Activated T-cell treated with anti-CD3 and anti-CD28 coated beads, Interleukin-2, amount 50 U/mL, for 72 hours (primary cell): ENCODE measurements around the gene IKZF1. TPM values are rescaled to one million over a fixed set of nuclear protein-coding genes. Genes with fewer than 3 reads are reported as not detected.

Experiments
- ATAC-seq, 2 donors: fragments of 150-1000 bp; cut with Tn5 transposase; replicated peaks in 1 of 2; 2 replicates each; pipeline ENCODE4 v1.10.0; 2021; ENCODE audit warnings: moderate library complexity in 2 of 2, mild to moderate bottlenecking in 1 of 2
- DNase-seq, 2 donors: peaks; one replicate each; pipeline ENCODE4 v3.0.0; 2021 to 2022; ENCODE audit warnings: mixed read lengths in 1 of 2
- H3K27ac Mint-ChIP-seq: one replicate; pipeline ENCODE4 v1.8.0; 2022; ENCODE audit warnings: mild to moderate bottlenecking, moderate library complexity, mixed read lengths
- H3K27me3 Mint-ChIP-seq: one replicate; pipeline ENCODE4 v1.8.0; 2022; ENCODE audit warnings: low read depth, mixed read lengths
- H3K36me3 Mint-ChIP-seq, 2 donors: one replicate each; pipeline ENCODE4 v1.8.0; 2022; ENCODE audit warnings: mixed read lengths in 2 of 2, mild to moderate bottlenecking in 1 of 2; ENCODE audit not compliant: insufficient read depth in 2 of 2
- H3K4me1 Mint-ChIP-seq: one replicate; pipeline ENCODE4 v1.8.0; 2022; ENCODE audit warnings: low read depth, mixed read lengths
- H3K4me3 Mint-ChIP-seq, 2 donors: one replicate each; pipeline ENCODE4 v1.8.0; 2022; ENCODE audit warnings: mild to moderate bottlenecking in 2 of 2, mixed read lengths in 2 of 2, moderate library complexity in 2 of 2
- H3K9me3 Mint-ChIP-seq, 2 donors: one replicate each; pipeline ENCODE4 v1.8.0; 2022; ENCODE audit warnings: mixed read lengths in 2 of 2
- total RNA-seq, 2 donors: library from RNA; stranded (reverse); gene quantifications; one replicate each; pipeline ENCODE4 v1.2.3, GENCODE V29; 2022

Gene IKZF1
- total RNA-seq, 2 donors from 2014 or later = 427 to 504 TPM

- H3K27me3 Mint-ChIP-seq = no peaks in the 10 kb centered on the region
- no peaks in the 10 kb centered on the region for H3K4me1 Mint-ChIP-seq
- no peak overlapping the region for H3K4me3 Mint-ChIP-seq
- peaks cover 0 to 3% of the 10 kb centered on the region in 2 donors for H3K36me3 Mint-ChIP-seq
- DNase-seq = no peak
- ATAC-seq = no peak
- H3K27ac Mint-ChIP-seq = no peak overlapping the region
- H3K9me3 Mint-ChIP-seq = no peaks in the 10 kb centered on the region
These were observed 127.3 kb downstream of the IKZF1 start for GRCh38 chr7:50431722-50432305.

- no peak overlapping the region for H3K4me3 Mint-ChIP-seq
- ATAC-seq (no peak), DNase-seq (no peak)
- no peak overlapping the region for H3K27ac Mint-ChIP-seq
- H3K36me3 Mint-ChIP-seq = peaks cover 10 to 24% of the 10 kb centered on the region in 2 donors
- H3K4me1 Mint-ChIP-seq = no peaks in the 10 kb centered on the region
- H3K27me3 Mint-ChIP-seq = no peaks in the 10 kb centered on the region
- H3K9me3 Mint-ChIP-seq = no peaks in the 10 kb centered on the region
These were observed 131.8 kb downstream of the IKZF1 start for GRCh38 chr7:50436133-50436806.

- peak; percentile 33 to 43 for ATAC-seq
- H3K27ac Mint-ChIP-seq = peak overlapping the region; percentile 55
- H3K9me3 Mint-ChIP-seq = no peaks in the 10 kb centered on the region
- H3K27me3 Mint-ChIP-seq = no peaks in the 10 kb centered on the region
- peaks cover 15 to 41% of the 10 kb centered on the region in 2 donors for H3K36me3 Mint-ChIP-seq
- peaks cover 73% of the 10 kb centered on the region for H3K4me1 Mint-ChIP-seq
- DNase-seq = peak; percentile 36 to 45
- peak overlapping the region; percentile 40 to 70 for H3K4me3 Mint-ChIP-seq
These were observed 142.0 kb downstream of the IKZF1 start for GRCh38 chr7:50446542-50446960.

GRCh38 chr7:50448823-50449222, 144.3 kb downstream of the IKZF1 start:
- H3K4me3 Mint-ChIP-seq = peak overlapping the region; percentile 86 to 91
- ATAC-seq (peak; percentile 39 to 41), DNase-seq (no peak)
- H3K27me3 Mint-ChIP-seq = no peaks in the 10 kb centered on the region
- H3K36me3 Mint-ChIP-seq = peaks cover 15 to 27% of the 10 kb centered on the region in 2 donors
- peak overlapping the region; percentile 82 for H3K27ac Mint-ChIP-seq
- peaks cover 68% of the 10 kb centered on the region for H3K4me1 Mint-ChIP-seq
- H3K9me3 Mint-ChIP-seq = no peaks in the 10 kb centered on the region

GRCh38 chr7:50449501-50449880, 145.0 kb downstream of the IKZF1 start:
- peaks cover 14 to 22% of the 10 kb centered on the region in 2 donors for H3K36me3 Mint-ChIP-seq
- H3K4me3 Mint-ChIP-seq = peak overlapping the region; percentile 86 to 91
- H3K9me3 Mint-ChIP-seq = no peaks in the 10 kb centered on the region
- H3K4me1 Mint-ChIP-seq = peaks cover 61% of the 10 kb centered on the region
- DNase-seq (no peak), ATAC-seq (no peak)
- peak overlapping the region; percentile 82 for H3K27ac Mint-ChIP-seq
- H3K27me3 Mint-ChIP-seq = no peaks in the 10 kb centered on the region

- peak within 1 kb of the TSS; percentile 82 for H3K27ac Mint-ChIP-seq
- H3K27me3 Mint-ChIP-seq = no peaks in the 10 kb centered on the region
- ATAC-seq (peak; percentile 89 to 91), DNase-seq (peak; percentile 89 to 91)
- H3K4me1 Mint-ChIP-seq = peaks cover 58% of the 10 kb centered on the region
- peak within 1 kb of the TSS; percentile 86 to 91 for H3K4me3 Mint-ChIP-seq
- no peaks in the 10 kb centered on the region for H3K9me3 Mint-ChIP-seq
- peaks cover 14 to 22% of the 10 kb centered on the region in 2 donors for H3K36me3 Mint-ChIP-seq
These were observed 145.5 kb downstream of the IKZF1 start, which contains the start of gene FIGNL1 for GRCh38 chr7:50449881-50450589. TSS of gene FIGNL1 (minus strand) at chr7:50450350. CDS start at chr7:50447287, 3,063 bp downstream.

- Mint-ChIP-seq H3K4me1 (peaks cover 52% of the 10 kb centered on the region), H3K36me3 (peaks cover 12 to 18% of the 10 kb centered on the region in 2 donors)
These were observed 146.1 kb downstream of the IKZF1 start for GRCh38 chr7:50450590-50451032.

More at GRCh38 chr7:50450590-50451032, 146.1 kb downstream of the IKZF1 start:
- Mint-ChIP-seq H3K4me3 (peak overlapping the region; percentile 86 to 91), H3K27me3 (no peaks in the 10 kb centered on the region), H3K27ac (peak overlapping the region; percentile 82), H3K9me3 (no peaks in the 10 kb centered on the region)
- DNase-seq (peak; percentile 33 to 41), ATAC-seq (peak; percentile 6 to 9)

Other genes with a start within 250 kb of the IKZF1 start
- not detected for gene ZPBP, start 211.5 kb upstream of the IKZF1 start, total RNA-seq
- gene FIGNL1, start 145.6 kb downstream of the IKZF1 start, total RNA-seq = 10 to 100 TPM; 47.7 to 54.5 TPM